Stimulated activated CD8-positive, alpha-beta memory T cell treated with anti-CD3 and anti-CD28 coated beads, Interleukin-7, amount 100 ng/mL, for 1 hour (primary cell): Measurements from ENCODE around the gene PHLPP2.

Source experiments
- DNase-seq, 2 donors: peaks; one replicate each; pipeline ENCODE4 v3.0.0-alpha.2; 2020; ENCODE audit warnings: low read depth in 2 of 2

PHLPP2 gene, protein sequence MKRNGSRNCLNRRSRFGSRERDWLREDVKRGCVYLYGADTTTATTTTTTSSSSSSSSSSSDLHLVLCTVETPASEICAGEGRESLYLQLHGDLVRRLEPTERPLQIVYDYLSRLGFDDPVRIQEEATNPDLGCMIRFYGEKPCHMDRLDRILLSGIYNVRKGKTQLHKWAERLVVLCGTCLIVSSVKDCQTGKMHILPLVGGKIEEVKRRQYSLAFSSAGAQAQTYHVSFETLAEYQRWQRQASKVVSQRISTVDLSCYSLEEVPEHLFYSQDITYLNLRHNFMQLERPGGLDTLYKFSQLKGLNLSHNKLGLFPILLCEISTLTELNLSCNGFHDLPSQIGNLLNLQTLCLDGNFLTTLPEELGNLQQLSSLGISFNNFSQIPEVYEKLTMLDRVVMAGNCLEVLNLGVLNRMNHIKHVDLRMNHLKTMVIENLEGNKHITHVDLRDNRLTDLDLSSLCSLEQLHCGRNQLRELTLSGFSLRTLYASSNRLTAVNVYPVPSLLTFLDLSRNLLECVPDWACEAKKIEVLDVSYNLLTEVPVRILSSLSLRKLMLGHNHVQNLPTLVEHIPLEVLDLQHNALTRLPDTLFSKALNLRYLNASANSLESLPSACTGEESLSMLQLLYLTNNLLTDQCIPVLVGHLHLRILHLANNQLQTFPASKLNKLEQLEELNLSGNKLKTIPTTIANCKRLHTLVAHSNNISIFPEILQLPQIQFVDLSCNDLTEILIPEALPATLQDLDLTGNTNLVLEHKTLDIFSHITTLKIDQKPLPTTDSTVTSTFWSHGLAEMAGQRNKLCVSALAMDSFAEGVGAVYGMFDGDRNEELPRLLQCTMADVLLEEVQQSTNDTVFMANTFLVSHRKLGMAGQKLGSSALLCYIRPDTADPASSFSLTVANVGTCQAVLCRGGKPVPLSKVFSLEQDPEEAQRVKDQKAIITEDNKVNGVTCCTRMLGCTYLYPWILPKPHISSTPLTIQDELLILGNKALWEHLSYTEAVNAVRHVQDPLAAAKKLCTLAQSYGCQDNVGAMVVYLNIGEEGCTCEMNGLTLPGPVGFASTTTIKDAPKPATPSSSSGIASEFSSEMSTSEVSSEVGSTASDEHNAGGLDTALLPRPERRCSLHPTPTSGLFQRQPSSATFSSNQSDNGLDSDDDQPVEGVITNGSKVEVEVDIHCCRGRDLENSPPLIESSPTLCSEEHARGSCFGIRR (N-terminal part only)

DNA sequence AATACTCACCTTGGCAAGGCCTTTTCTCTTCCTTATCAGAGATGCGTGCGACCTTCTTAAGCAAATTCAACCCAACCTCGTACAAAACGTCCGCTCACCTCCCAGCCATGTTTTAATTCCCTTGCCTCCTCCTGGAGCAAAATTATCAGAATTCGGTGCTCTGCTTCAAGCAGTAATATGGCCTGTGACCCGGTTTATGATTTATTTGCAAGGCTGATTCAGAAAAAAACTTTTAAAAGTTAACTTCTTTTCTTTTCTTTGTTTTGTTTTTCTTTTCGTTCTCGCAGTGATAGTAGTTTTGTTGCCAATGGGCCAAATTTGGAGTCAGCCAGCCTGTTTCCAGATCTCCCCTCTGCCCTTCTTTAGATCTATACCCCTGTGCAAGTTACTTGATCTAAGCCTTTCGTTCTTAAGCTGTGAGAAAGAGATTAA is at the start of gene PHLPP2:
Gene PHLPP2, minus strand, starts transcription at position 382 of the 432 bp plus-strand sequence. CDS start 9,906 bp downstream, outside the sequence.
- no peak for DNase-seq

DNA sequence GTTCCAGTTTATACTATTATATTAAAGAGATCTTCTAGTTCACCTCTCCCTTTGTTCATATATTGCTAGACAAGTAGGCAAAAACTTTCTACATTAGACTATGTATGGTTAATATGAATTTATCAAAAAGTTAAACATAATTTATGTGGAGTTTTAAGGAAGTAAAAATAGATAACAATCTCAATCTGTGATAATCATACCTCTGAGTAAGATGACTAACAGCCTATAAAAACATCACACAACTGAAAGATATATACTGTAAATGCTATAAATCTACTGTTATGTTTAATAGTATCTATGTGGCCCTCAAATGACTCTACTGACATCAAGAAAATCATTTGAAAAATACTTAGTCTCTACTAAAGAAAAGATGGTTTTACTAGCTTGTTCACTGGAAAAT is 47.1 kb upstream of the PHLPP2 start:
- no peak for DNase-seq

DNA sequence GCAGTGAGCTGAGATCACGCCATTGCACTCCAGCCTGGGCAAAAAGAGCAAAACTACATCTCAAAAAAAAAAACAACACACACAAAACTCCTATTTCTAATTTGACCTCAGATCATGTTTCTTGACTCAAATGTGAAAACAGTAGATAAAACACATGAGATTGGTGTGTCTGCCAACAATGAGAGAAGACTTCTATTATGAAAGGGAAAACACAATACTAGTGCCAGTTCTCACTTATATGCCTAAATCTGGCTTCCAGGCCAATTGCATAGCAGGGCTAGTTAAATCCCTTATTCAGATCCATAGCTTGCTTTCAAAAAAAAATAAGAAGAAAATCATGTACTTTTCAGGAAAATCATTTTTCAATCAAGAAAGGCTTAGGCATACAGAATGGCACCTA is 44.7 kb upstream of the PHLPP2 start:
- no peak for DNase-seq

DNA sequence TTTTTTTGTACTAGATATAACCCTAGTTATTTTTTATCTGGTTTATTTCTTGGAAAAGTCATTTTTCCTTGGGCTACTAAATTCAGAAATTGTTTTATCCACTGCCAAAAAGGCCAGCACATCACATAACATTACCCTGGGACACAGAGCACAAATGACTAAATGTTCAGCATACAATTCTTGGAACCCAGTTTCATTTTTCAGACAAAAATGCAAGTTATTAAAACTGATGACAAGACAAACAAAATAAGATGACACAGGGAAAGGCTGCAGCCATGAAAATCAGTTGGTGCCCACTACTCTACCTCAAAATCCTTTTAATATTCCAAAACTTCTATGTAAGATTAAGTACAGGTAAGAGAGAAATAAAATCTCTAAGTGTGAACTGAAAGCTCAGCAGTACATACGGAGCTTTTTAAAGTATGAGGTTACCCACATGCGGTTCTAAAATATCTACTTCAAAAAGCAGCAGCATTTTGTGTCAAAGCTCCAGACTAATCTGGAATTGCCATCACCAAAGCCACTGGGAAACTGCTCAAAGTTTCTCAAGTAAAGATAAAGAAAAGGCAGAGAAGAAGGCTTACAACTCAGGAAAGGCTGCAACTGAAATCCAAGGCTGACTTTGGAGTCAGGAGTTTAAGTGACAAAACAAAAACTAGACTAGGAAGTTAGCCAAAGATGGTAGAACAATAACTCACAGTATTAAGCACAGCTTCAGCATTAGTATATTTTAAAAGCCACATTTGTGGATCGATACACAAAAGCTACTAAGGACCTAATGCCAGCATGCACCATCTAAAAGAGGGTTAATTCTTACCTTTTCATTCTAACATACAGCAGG is 42.8 kb upstream of the PHLPP2 start:
- DNase-seq, result no peak

DNA sequence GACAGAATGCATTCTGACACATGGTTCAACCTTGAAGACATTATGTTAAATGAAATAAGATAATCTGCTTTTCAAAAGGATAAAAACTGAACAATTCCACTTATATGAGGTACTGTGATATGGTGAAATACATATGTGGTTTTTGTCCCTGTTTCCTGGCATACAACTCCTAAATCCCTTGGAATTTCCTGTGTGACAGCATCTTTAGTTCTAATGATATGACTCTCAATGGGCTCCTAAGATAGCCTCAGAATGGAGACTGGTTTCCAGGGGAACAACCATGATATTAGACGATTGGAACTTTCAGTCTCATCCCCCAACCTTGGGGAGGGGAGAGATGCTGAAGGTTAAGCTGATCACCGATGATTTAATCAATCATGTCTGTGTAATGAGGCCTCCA is 37.7 kb upstream of the PHLPP2 start:
- DNase-seq, result no peak

DNA sequence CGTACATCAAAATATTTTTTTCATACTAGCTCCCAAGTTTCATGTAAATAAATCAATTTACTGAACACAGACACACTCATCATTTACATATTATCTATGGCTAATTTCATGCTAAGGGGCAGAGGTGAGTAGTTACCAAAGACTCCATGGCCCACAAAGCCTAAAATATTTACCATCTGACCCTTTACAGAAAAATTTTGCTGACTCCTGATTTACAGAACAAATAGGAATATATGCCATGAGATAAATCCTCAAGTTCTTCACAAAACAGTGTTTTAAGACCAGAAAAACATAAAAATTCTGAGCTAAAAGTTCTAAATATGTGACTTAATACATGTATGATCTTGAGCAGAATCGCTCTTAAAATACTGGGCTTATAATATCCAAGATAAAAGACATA is 36.6 kb upstream of the PHLPP2 start:
- DNase-seq, result no peak

DNA sequence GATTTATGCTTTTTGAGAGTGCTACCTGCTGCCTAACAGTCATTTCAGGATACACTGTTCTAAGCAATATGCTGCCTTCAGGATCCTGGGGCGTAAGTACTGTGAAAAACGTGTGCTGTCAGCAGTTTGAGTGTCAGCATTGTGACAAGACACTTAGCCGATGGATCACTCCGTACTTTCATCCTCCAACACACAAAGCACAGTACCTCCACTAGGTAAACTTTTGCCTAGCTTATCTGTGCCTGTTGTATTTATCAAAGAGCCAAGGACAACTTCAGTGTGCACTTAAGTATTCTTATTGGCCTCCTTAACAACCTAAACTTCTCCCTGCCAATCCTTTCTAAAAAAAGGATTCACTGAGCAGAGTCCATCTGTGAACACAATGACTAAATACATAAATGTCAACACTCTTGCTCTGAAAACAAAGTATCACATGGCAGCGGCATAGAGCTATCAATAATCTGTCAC is 33.8 kb upstream of the PHLPP2 start:
- DNase-seq, result no peak

DNA sequence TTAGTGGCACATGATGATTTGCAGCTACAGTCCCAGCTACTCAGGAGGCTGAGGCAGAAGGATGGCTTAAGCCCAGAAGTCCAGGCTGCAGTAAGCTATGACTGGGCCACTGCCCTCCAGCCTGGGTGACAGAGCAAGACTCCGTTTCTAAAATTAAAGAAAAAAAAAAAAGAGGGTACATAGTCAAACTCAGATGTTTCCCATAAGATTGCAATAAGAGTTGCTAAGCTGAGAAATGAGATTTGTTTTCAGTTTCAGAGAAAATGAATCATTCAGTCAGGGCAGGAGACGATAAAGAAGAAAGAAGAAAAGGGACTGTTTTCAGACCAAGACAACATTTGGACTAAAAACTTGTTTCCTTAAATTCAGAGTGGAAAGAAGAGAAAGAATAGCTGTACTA is 30.2 kb upstream of the PHLPP2 start:
- no peak for DNase-seq

DNA sequence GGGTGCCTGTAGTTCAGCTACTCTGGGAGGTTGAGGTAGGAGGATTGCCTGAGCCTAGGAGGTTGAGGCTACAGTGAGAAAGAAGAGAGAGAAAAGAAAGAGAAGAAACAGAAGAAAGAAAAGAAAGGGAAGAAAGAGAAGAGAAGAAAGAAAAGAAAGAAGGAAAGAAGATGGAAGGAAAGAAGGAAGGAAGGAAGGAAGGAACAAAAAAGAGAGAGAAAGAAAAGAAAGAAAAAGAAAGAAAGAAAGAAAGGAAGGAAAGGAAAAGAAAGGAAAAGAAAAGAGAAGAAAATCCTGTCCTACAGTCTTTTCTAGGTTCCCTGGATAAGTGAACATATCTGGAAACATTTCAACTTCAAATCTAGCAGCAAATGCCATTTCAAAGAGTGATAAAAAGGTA is 29.6 kb upstream of the PHLPP2 start:
- DNase-seq, result no peak

DNA sequence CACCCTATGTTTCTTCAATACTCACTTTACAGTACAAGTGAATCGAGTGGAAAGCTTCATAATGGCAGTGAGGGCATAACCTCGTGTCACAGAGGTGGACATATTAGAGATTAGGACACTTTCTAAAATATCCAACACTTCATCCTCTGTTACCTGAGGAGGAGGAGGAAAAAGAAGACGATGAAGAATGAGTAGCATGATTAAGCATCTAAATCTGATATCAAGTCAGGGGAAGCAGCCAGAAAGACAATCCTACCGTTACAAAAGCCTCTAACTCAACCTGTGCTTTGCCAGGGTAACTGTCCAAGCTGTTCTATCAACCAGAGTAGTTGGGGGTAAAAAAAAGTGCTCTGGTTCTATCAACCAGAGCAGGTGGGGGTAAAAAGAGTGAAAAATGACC is 23.7 kb upstream of the PHLPP2 start:
- DNase-seq, result no peak

DNA sequence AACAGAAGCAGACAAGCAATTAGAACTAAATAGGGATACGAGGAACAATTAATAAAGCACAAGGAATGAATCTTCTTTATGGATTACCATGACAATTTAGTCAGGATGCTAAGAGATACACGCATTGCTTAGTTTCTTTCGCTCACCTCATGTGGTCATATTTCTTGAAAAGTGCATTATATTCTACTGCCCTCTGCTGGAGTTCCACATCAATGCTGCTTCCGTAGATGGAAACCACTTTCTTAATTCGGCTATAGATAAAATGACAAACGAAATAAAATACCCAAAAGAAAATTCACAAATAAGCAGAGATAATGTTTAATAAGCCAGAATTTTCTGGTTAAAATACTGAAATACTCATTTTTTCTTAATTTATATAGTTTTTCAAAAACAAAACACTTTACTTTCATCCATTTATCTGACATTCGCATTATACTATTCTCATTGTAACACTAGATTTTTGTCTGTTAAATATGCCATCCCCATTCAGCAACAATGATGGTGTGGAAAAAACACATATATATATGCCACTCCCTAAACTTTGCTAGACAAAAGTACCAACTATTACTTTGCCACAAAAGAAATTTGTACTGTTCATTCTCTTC is 22.0 kb upstream of the PHLPP2 start:
- no peak for DNase-seq

DNA sequence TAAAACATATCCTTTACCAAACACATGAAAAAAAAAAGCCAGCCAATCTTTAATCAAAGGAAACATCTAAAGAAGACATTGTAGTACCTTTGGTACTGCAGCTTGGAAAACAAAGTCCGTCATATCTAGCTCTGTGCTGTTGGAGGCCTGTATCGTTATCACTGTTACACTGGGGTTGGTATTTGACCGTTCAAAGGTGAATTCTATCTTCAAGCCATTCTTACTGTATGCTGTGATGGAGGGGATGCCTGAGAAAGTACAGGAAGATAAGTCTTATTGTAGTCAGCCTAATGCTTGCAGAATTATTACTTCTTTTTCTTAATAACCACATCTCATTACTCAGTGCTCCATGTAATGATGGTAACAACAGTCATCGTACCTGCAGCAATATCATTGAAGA is 14.4 kb upstream of the PHLPP2 start:
- DNase-seq, result no peak

DNA sequence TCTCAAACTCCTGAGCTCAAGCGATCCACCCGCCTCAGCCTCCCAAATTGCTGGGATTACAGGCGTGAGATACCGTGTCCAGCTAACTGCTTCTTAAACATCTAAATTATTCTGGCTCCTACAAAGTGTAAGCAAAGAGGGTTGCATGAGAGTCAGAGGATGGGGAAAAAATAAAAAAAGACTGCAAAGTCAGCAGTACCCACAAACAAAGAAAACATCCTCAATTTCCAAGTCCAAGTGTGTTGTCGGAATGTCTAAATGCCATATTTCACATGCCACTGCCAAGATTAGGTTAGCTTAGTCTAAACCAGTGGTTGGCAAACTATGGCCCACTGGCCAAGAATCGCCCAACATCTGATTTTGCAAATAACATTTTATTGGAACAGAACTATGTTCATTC is 13.0 kb upstream of the PHLPP2 start:
- DNase-seq, result no peak

DNA sequence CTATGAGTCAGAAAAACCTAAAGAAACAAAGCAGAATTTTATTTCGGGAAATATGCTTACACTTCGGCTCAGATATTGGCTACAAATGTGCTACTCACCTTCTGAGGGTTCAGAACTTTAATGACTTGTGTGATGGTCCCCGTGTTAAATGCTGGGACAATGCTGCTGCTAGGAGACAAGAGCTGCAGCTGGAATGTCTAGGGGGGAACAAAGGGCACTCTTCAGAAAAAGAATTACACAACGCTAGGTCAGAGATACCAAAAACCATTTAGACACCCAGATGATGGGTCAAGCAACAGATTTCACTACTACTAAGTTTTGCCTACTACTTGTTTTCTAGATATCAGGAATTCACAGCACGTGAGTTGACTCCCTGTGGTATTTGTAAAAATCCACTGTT is 10.0 kb upstream of the PHLPP2 start:
- DNase-seq, result no peak

DNA sequence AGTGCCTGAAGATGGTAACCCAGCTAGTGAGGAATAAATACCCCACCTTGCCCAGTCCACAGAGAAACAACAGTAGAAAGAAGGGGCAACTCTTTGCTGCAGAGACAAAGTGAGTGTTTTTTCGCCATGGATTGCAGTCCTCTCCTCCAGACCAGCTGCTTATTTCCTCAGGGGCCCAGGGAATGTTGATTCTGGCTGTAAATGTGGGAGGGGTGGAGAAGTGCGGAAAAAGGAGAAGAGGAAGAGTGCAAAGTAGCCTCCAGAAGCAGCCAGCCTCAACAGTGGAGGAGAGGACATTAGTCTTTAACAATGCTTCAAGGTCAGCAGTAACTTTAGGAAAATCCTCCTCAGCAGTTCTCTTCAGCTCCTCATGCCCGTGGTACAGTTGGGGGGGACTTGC is 8.1 kb upstream of the PHLPP2 start:
- DNase-seq, result no peak

DNA sequence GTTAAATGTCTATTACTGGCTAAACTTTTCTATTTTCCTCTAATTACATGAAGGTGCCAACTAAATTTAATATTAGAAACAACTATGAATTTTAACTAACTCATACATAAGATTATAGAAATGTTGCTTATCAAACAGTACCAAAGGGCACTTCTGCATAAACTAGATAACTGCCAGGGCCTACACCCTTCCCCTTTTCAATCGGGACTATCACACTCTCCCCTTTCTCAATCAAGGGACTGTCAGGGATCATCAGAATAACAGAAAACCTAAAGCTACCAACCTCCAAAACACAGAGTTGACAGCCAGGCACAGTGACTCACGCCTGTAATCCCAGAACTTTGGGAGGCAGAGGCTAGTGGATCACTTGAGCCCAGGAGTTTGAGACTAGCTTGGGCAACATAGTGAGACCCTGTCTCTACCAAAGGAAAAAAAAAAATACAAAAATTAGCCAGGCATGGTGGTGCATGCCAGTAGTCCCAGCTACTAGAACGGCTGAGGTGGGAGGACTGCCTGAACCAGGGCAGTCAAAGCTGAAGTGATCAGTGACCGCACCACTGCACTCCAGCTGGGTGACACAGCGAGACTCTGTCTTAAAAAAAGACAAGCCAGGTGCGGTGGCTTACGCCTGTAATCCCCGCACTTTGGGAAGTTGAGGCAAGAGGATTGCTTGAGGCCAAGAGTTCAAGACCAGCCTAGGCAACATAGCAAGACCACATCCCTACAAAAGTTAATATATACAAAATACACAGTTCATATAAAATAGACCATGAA is 3.2 kb upstream of the PHLPP2 start:
- no peak for DNase-seq

DNA sequence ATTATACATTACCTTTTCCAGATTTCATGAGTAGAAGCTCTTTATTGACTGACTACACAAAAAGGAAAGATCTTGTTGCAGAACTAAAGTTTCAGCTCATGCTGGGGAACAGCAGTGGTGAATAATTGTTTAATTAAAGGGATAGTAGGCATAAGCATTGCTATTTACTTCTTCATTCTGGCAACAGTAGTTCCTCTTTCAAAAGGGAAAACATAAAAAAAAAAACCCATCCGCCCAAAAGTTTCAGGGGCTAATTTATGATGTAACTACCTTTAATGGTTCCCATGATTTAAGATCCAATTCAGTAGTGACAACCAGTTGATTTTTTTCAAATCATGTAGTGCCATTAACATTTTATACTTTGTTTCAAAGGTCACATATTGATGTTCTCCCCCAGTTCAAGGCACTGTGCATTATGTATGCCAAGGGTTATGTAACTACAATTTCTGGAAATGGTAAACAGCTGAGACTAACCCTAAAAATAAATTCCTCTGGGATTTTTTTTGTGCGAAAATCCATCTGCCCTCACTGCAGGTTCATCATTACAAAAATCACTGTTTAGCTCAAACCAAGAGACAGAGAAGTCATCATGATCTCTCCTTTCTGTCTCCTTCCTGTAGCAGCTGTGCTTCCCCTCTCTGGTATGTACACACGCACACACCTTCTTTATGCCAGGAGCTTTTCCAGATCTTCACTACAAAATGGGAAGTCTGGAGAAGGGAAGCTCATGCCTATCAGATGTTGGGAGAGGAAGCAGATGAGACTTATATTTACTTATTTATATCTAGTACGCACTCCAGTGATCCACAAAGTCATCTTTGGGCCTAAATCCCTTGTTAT is 2.2 kb upstream of the PHLPP2 start:
- DNase-seq, result no peak

DNA sequence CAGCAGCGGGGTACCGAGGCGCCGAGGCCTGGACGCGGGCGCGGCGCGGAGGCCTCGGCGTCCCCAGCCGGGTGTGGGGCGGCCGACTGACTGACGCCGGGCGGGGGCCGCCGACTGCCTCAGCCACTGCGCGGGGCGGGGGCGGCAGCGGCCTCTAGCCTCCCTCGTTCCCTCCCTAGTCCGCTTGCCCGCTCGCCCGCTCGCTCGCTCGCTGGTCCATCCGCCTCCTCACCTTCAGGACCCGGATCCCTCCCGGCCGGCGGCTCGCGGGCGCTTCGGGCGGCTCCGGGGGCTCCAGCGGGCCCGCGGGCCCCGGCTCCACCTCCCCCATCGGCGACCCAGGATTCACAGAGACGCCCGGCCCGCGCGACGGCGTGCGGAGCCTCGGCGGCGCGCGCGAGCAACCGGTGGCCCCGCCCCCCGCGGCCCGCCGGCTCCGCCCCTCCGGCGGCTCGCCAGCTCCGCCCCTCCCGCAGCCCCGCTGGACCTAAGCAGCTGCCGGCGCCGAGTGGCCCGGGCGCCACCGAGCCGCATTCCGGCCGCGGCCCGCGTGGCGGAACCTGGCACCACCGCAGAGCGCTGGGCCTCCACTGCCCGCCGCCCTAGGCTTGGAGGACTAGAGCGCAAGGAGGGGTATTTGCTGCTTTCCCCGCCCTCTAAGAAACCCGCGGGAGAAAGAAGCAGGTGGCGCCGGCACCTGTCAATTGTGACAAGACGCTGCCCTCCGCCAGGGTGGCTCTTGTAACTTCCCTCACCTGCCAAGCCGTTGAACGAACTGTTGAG is 773 bp downstream of the PHLPP2 start:
- peak; percentile 49 to 55 for DNase-seq
